ENCODE data around the gene RHBDD1.

DNA sequence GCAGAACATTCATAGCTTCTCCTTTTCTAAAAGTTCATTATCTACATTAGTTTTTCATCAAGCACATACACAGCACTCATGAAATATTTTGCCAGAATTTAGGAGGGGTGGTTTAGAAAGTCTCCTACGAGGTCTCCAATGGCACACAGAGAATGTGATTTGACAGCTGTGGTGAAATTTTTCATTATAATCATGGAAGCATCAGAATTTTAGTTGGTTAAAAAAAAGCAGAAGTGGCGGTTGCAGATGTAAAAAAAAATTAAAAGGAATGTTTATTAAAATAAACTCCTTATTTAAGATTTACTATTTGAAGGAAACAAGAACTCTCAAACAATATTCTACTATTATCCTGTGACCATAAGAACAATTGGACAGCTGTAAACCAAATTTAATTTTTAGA, 10.8 kb upstream of the RHBDD1 start:
- no peak for TF ChIP-seq POLR2A (IDR thresholded peaks at IDR 0.05)
- TF ChIP-seq, protein P1, sequence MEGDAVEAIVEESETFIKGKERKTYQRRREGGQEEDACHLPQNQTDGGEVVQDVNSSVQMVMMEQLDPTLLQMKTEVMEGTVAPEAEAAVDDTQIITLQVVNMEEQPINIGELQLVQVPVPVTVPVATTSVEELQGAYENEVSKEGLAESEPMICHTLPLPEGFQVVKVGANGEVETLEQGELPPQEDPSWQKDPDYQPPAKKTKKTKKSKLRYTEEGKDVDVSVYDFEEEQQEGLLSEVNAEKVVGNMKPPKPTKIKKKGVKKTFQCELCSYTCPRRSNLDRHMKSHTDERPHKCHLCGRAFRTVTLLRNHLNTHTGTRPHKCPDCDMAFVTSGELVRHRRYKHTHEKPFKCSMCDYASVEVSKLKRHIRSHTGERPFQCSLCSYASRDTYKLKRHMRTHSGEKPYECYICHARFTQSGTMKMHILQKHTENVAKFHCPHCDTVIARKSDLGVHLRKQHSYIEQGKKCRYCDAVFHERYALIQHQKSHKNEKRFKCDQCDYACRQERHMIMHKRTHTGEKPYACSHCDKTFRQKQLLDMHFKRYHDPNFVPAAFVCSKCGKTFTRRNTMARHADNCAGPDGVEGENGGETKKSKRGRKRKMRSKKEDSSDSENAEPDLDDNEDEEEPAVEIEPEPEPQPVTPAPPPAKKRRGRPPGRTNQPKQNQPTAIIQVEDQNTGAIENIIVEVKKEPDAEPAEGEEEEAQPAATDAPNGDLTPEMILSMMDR (IDR thresholded peaks at IDR 0.05) = no peak
